WERI-Rb-1 (cell line): ENCODE results near the gene ATP9A.

Source experiments
- DNase-seq: peaks from one replicate; pipeline ENCODE4 v3.0.0-alpha.2; 2020
- H3K27ac ChIP-seq: fragments of 250-450 bp; sonication (Bioruptor Pico); 2 replicates; pipeline ENCODE4 v1.5.1; 2020; ENCODE audit warnings: mild to moderate bottlenecking, moderate library complexity
- H3K27me3 ChIP-seq: fragments of 250-450 bp; sonication (Bioruptor Pico); 2 replicates; pipeline ENCODE4 v1.5.1; 2021; ENCODE audit warnings: mild to moderate bottlenecking, low read depth, moderate library complexity; ENCODE audit not compliant: insufficient read depth, severe bottlenecking
- H3K36me3 ChIP-seq: fragments of 250-450 bp; sonication (Bioruptor Pico); 2 replicates; pipeline ENCODE4 v1.5.1; 2020; ENCODE audit warnings: mild to moderate bottlenecking, moderate library complexity
- H3K4me3 ChIP-seq: 2 replicates; pipeline ENCODE4 v1.5.1; 2011; ENCODE audit warnings: low read depth, mild to moderate bottlenecking, control low read depth, low read length
- H3K9me3 ChIP-seq: fragments of 250-450 bp; sonication (Bioruptor Pico); 2 replicates; pipeline ENCODE4 v1.5.1; 2021; ENCODE audit warnings: mild to moderate bottlenecking, moderate library complexity; ENCODE audit not compliant: severe bottlenecking
- TF ChIP-seq, protein P1 (sequence below): IDR thresholded peaks from 2 replicates; pipeline ENCODE4 v1.5.1; 2011; ENCODE audit warnings: low read depth, mild to moderate bottlenecking, control low read depth, inconsistent platforms, low read length

ATP9A gene

DNA sequence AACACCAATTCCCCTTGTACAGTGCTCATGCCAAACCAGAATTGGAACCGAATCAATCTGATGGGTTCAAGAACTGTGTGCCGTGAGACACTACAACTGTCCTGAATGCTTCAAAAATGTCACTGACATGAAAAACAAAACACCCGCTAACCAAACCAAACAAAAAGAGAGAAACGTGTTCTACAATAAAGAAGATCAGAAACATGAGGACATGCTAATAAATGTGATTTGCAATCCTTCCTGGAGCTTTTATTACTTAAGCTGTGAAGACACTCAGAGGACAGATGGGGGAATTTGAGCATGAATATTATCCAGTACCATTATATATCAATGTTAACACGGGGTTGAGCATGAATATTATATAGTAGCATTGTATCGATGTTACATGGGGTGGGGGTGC is 153.5 kb downstream of the ATP9A start:
- no peak for DNase-seq

DNA sequence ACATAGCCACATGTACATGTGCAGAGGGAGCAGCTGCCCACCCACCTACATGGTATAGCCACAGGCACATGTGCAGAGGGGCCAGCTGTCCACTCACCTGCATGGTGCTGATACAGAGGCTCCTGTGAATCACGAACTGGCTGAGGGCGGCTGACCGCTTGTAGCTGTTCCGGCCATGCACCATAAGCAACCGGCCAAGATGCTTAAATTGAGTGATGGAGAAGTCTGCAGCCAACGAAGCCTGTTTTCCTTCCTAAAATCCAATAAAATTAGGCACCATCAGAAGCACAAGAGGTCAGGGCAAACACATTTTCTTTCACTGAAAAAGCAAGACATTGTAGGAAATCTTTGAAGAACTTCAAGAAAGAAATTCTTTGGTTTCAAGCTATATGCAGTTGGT is 154.6 kb downstream of the ATP9A start:
- no peaks in the 10 kb centered on the region for H3K27me3 ChIP-seq
- DNase-seq: no peak

More for the DNA sequence above, 153.5 kb downstream of the ATP9A start:
- no peaks in the 10 kb centered on the region for H3K27me3 ChIP-seq
- no peaks in the 10 kb centered on the region for H3K9me3 ChIP-seq
- no peak overlapping the region for H3K27ac ChIP-seq
- H3K36me3 ChIP-seq: peaks cover 4% of the 10 kb centered on the region
- TF ChIP-seq, protein P1, sequence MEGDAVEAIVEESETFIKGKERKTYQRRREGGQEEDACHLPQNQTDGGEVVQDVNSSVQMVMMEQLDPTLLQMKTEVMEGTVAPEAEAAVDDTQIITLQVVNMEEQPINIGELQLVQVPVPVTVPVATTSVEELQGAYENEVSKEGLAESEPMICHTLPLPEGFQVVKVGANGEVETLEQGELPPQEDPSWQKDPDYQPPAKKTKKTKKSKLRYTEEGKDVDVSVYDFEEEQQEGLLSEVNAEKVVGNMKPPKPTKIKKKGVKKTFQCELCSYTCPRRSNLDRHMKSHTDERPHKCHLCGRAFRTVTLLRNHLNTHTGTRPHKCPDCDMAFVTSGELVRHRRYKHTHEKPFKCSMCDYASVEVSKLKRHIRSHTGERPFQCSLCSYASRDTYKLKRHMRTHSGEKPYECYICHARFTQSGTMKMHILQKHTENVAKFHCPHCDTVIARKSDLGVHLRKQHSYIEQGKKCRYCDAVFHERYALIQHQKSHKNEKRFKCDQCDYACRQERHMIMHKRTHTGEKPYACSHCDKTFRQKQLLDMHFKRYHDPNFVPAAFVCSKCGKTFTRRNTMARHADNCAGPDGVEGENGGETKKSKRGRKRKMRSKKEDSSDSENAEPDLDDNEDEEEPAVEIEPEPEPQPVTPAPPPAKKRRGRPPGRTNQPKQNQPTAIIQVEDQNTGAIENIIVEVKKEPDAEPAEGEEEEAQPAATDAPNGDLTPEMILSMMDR: no peak
- no peak overlapping the region for H3K4me3 ChIP-seq

DNA sequence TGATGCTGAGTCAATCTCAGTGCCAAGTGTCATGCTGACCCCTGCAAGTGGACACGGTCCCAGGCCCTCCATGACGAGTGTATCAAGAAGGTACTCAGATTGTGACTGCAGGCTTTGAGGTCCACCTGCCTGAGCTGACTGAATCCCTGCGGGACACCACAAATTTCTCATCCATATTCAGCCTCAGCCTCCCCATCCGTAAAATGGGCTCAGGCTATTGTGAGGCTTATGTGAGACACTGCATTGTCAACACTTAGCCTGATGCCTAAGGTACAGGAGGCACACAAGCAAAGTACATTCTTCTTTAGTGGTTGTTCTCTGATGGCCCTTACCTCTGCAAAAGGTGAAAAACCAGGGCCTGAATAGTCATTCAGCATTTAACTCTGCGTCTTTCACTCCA is 155.3 kb downstream of the ATP9A start:
- Histone ChIP-seq H3K27me3 (no peaks in the 10 kb centered on the region), H3K27ac (no peak overlapping the region), H3K36me3 (peaks cover 4% of the 10 kb centered on the region), H3K4me3 (no peak overlapping the region), H3K9me3 (no peaks in the 10 kb centered on the region)
- DNase-seq: no peak
- TF ChIP-seq, protein P1: no peak

More for the DNA sequence above, 154.6 kb downstream of the ATP9A start:
- Histone ChIP-seq H3K4me3 (no peak overlapping the region), H3K36me3 (peaks cover 4% of the 10 kb centered on the region), H3K27ac (no peak overlapping the region), H3K9me3 (no peaks in the 10 kb centered on the region)
- TF ChIP-seq, protein P1: no peak

DNA sequence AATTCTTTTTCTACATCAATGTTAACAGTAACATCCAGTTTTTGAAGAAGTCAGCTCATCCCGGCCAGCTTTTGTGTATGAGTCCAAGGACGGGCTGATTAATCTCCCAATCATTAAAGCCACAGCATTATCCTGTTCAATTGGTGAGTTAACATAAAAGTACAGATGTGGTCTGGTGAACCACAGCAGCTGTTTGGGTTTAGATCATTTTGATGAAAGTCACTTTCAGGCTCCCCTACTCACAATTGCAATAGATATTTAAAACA is 156.6 kb downstream of the ATP9A start:
- TF ChIP-seq, protein P1: no peak
- Histone ChIP-seq H3K9me3 (no peaks in the 10 kb centered on the region), H3K4me3 (no peak overlapping the region), H3K27me3 (no peaks in the 10 kb centered on the region), H3K36me3 (no peaks in the 10 kb centered on the region), H3K27ac (no peak overlapping the region)
- DNase-seq: no peak

DNA sequence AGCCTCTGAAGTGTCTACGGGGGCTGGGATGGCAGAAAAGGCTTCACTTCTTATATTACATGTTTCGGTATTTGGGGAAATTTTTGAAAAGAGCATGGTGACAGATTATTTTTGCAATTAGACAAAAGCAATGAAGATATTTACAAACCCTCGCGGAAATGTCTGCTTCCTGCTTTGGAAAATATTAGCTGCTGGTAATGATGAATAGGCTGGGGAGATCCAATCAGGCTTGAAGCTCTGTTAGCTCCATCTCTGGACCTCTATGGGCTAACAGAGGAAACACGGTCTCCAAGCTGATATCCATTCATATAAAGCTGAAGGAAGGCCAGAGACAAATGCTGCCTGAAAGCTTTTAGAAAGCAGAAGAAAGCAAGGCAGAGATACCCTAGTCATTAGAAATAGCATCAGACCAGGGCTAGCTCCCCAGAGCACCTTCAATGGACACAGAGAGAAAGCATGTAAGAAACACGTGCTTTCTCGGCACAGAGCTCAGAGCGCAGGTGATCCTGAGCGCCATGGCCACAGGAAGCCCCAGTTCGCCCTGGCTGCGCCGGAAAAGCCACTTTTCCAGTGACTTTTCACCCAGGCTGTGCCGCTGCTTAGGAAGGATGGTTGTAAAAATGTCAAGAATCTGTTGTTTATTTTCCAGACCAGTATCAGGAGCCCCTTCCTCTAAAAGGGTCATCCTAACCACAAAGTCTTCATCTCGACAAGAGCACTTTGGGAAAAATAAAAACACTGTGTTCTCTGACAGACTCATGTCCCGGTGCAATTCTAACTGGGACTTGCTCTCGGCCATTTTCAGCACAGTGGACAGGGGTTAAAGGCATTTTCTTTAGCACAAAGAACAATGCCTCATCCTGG is 157.2 kb downstream of the ATP9A start:
- H3K9me3 ChIP-seq: no peaks in the 10 kb centered on the region
- H3K36me3 ChIP-seq: no peaks in the 10 kb centered on the region
- no peaks in the 10 kb centered on the region for H3K27me3 ChIP-seq
- DNase-seq: no peak
- TF ChIP-seq, protein P1: no peak
- no peak overlapping the region for H3K27ac ChIP-seq
- H3K4me3 ChIP-seq: no peak overlapping the region

DNA sequence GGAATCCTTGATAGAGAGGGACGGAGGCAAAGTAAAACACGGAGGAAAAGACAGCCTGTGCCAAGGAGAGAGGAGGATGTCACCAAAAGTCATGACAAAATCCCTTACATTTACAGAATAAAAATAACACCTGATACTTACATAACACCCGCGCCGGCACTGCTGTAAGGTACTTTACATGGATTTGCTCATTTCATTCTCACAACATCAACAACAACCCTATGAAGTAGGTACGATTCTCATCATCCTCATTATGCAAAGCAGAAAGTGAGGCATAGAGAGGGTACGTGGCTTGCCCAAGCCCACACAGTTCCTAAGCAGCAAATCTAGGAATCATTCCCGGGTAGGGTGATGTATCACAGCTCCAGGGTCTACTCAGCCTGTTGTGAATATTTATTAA is 158.1 kb downstream of the ATP9A start:
- no peaks in the 10 kb centered on the region for H3K9me3 ChIP-seq

More for the DNA sequence above, 158.1 kb downstream of the ATP9A start:
- Histone ChIP-seq H3K4me3 (no peak overlapping the region), H3K27me3 (no peaks in the 10 kb centered on the region), H3K36me3 (no peaks in the 10 kb centered on the region), H3K27ac (no peak overlapping the region)
- TF ChIP-seq, protein P1: no peak
- no peak for DNase-seq
